ENCODE results near the gene SLC18B1.
"Not testable (repeated sequence)": the region's sequence is repeated elsewhere in the genome, so short reads cannot be mapped to it uniquely, and the experiment has no call there.

Gene SLC18B1

DNA sequence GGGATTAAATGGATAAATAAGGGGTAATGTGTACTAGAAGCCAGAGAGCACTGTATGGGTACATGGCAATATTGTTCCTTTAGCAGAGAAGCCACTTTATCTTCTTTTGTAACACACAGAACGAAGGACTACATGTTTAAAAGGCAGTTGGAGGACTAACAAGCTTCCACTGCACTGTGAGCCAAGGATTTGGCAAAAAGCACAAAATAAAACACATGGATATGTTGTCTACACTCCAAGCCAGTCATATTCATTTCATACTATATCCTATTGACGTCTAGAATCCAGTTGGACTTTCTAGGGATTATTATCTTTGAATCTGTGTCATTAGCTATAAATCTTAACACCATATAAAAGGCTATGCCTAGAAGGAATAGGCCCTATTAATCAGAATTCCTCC lies 3.0 kb downstream of the SLC18B1 start:
- TF ChIP-seq, protein P1, sequence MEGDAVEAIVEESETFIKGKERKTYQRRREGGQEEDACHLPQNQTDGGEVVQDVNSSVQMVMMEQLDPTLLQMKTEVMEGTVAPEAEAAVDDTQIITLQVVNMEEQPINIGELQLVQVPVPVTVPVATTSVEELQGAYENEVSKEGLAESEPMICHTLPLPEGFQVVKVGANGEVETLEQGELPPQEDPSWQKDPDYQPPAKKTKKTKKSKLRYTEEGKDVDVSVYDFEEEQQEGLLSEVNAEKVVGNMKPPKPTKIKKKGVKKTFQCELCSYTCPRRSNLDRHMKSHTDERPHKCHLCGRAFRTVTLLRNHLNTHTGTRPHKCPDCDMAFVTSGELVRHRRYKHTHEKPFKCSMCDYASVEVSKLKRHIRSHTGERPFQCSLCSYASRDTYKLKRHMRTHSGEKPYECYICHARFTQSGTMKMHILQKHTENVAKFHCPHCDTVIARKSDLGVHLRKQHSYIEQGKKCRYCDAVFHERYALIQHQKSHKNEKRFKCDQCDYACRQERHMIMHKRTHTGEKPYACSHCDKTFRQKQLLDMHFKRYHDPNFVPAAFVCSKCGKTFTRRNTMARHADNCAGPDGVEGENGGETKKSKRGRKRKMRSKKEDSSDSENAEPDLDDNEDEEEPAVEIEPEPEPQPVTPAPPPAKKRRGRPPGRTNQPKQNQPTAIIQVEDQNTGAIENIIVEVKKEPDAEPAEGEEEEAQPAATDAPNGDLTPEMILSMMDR (IDR thresholded peaks at IDR 0.05; ENCODE audit: low read depth, low read length), result no peak
- no peak for DNase-seq (ENCODE audit: extremely low read depth, low read depth)

DNA sequence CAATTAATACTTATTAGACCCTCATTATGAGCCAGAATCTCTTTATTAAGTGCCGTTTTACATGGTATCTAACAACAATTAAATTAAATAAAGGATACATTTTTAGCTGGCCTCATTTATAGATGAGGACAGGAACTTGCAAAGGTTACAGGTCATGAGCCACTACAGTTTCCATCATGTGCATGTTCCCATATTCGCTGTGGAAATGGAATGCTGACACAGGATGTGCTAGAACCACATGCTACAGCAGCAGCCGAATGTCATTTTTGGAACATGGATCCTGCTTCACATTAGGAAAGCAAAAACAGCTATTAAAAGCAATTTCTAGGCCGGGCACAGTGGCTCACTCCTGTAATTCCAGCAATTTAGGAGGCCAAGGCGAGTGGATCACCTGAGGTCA lies 5.9 kb downstream of the SLC18B1 start:
- TF ChIP-seq, protein P1 (IDR thresholded peaks at IDR 0.05; ENCODE audit: low read depth, low read length), result no peak
- no peak for DNase-seq (ENCODE audit: extremely low read depth, low read depth)

DNA sequence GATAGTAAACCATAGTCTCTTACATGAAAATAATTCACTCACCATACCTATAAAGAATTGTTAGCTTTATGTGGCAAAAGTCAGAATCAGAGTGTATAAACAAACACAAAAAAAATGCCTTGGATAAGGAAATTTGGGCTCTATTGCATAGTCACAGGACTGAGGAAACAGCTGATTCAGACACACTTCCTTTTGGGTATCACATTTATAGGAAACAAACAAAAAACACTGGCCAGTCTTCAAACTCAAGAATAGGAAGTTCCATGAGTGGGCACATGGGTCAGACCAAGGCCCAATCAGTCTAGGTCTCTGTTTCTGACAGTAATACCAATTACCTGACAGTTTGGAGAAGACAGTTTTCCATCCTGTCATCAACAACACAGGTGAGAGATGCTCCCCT lies 8.0 kb downstream of the SLC18B1 start:
- DNase-seq (ENCODE audit: extremely low read depth, low read depth), result no peak
- TF ChIP-seq, protein P1 (IDR thresholded peaks at IDR 0.05; ENCODE audit: low read depth, low read length), result no peak

DNA sequence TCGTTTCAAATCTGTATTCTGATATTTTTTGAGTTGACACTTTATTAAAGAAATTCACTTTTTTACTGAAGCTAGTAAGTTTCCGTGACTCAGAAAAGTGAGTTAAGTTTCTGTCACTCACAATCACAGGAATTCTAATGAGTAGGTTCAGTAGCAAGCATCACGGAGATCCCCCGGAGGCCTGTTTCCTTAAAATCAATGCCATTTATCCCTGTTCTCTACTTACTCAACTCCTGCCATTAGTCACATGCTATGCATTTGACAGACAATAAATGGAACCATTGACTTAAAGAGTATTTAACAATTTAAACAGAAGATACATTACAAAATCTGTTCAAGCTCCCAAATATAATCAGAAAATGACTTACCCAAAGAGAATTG lies 9.1 kb downstream of the SLC18B1 start:
- no peak for DNase-seq (ENCODE audit: extremely low read depth, low read depth)
- TF ChIP-seq, protein P1 (IDR thresholded peaks at IDR 0.05; ENCODE audit: low read depth, low read length), result no peak

DNA sequence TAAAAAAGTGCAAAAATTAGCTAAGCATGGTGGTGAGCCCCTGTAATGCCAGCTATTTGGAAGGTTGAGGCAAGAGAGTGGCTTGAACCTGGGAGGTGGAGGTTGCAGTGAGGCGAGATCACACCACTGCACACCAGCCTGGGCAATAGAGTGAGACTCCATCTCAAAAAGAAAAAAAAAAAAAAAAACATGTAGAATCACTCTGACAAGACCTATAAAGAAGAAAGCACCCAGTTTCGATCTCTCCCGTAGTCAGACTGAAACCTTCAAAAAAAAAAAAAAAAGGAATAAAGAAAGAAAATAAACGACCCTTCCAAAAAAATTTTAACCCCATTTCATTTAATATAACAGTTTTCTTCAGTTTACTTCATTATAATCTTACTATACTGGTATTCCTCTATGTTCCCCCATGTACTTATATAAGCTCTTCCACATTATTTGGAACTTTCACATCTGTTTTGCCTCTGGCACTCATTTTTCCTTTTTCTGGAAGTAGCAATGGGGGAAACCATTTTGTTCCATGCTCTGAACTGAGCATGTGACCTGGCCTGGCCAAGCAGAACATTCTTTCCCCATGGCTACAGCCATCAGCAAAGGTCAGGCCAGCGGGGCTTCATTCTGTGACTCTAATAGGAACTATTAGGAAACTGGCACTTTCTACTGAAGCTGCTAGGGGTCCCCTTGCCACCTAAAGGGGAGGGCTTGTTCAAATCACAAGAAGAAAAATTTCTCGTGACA lies 9.6 kb downstream of the SLC18B1 start:
- DNase-seq (ENCODE audit: extremely low read depth, low read depth), result no peak
- TF ChIP-seq, protein P1 (IDR thresholded peaks at IDR 0.05; ENCODE audit: low read depth, low read length), result no peak

DNA sequence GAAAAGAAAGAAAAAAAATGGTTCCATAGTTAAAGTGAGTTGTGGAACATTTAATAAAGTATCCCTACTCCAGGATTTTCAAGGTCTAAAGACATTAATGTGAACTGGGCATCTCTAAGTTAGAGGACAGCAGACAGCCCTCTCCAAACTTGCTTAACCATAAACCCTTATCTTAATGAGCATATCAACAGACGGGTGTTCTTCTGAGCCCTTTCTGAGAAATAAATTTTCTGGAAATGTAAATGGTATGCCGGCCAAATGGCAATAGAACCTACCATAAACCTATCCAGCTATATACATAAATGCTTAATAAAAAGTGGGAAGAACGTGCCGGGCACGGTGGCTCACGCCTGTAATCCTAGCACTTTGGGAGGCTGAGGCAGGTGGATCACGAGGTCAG lies 12.5 kb downstream of the SLC18B1 start:
- TF ChIP-seq, protein P1 (IDR thresholded peaks at IDR 0.05; ENCODE audit: low read depth, low read length), result no peak
- no peak for DNase-seq (ENCODE audit: extremely low read depth, low read depth)

DNA sequence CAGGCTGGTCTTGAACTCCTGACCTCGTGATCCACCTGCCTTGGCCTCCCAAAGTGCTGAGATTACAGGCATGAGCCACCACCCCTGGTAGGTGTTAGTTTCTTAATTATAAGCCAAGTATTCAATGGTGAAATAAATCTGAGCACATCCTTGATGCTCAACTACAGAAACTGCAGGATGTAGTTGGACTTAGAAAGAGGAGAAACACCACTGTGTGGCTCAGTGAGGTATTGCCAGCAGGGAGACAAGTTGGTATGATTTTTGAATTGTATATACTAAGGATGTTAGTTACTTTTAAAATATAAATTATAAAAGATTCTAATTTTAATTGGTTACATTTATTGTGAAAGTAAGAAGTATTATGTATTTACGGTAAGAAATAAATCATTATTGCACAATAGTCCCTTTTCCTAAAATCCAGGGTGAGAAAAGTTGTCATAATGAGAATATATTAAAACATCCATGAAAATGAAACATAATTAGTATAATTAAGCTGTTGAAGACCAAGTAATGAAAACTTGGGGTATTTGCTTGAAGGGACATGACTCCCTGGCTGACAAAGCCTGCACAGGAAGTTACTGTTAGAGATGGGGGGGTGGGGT lies 17.6 kb downstream of the SLC18B1 start:
- DNase-seq (ENCODE audit: extremely low read depth, low read depth), result no peak

DNA sequence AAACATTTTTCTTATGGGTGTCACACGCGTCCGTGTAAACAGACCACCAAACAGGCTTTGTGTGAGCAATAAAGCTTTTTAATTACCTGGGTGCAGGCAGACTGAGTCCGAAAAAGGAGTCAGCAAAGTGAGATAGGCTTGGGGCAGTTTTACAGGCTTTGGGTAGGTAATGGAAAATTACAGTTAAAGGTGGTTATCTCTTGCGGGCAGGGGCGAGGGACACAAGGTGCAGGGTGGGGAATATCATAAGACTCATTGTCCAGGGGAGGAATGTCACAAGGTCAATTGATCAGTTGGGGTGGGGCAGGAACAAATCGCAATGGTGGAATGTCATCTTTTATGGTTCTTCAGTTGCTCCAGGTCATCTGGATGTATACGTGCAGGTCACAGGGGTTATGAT lies 20.6 kb downstream of the SLC18B1 start:
- DNase-seq (ENCODE audit: extremely low read depth, low read depth), result not testable (repeated sequence)

More for the DNA sequence above, 17.6 kb downstream of the SLC18B1 start:
- TF ChIP-seq, protein P1 (IDR thresholded peaks at IDR 0.05; ENCODE audit: low read depth, low read length), result peak; percentile 57
